PC-3 (cell line): Measurements from ENCODE around the gene CTNND2.

Source experiments
- EZH2phosphoT487 ChIP-seq: fragments of 300-600 bp; sonication (generic); IDR thresholded peaks from 2 replicates; pipeline ENCODE4 v1.6.1; 2018; ENCODE audit warnings: mild to moderate bottlenecking, antibody characterized with exemption, low read length, borderline replicate concordance
- TF ChIP-seq, protein P1 (sequence below): fragments of 300-600 bp; sonication (generic); conservative IDR thresholded peaks from 2 replicates; pipeline ENCODE4 v1.5.1; 2017; ENCODE audit warnings: antibody characterized with exemption, low read depth, mild to moderate bottlenecking, low read length

- TF ChIP-seq, protein P1, sequence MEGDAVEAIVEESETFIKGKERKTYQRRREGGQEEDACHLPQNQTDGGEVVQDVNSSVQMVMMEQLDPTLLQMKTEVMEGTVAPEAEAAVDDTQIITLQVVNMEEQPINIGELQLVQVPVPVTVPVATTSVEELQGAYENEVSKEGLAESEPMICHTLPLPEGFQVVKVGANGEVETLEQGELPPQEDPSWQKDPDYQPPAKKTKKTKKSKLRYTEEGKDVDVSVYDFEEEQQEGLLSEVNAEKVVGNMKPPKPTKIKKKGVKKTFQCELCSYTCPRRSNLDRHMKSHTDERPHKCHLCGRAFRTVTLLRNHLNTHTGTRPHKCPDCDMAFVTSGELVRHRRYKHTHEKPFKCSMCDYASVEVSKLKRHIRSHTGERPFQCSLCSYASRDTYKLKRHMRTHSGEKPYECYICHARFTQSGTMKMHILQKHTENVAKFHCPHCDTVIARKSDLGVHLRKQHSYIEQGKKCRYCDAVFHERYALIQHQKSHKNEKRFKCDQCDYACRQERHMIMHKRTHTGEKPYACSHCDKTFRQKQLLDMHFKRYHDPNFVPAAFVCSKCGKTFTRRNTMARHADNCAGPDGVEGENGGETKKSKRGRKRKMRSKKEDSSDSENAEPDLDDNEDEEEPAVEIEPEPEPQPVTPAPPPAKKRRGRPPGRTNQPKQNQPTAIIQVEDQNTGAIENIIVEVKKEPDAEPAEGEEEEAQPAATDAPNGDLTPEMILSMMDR, result no peak
- TF ChIP-seq EZH2phosphoT487, result no peak
Measured at GRCh38 chr5:11007269-11007870, 896.9 kb downstream of the CTNND2 start.
